GM19240 (cell line): ENCODE data around the gene ABHD1.
"Not testable (repeated sequence)": the region's sequence is repeated elsewhere in the genome, so short reads cannot be mapped to it uniquely, and the experiment has no call there.

Experiments
- DNase-seq: peaks from one replicate; pipeline ENCODE4 v3.0.0; 2011; ENCODE audit warnings: low spot score; ENCODE audit not compliant: insufficient read length

ABHD1 gene

GRCh38 chr2:27164960-27165763 lies 41.5 kb downstream of the ABHD1 start:
- no peak for DNase-seq

DNA sequence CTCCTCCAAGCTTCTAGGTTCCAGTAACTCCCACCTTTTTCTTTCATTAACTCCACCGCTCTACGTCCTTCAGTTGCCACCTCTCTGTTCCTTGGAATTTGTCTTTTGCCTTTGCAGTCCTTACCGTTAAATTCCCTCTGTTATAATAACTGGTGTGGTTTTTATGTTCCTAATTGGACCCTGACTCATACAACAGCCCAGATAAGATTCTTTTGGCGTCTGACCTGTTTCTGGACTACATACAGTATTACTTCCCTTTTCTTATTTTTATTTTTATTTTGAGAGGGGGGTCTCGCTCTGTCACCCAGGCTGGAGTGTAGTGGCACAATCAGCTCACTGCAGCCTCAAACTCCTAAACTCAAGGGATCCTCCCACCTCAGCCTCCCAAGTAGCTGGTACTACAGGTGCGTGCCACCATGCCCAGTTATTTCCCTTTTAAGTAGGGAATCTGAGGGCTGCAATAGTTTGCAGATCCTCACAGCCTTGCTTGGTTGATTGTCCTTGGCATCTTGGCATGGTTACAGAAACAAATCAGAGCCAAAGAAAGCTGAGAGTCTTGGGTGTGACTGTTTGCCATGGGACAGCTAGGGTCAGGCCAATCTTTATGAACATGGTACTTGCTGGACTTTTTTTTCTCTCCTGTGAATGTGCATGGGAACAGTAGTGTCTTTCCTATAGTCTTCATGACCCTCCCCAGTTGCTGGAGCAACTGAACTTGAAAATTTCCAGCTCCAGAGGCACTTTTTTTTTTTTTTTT lies 47.1 kb downstream of the ABHD1 start:
- DNase-seq: no peak

DNA sequence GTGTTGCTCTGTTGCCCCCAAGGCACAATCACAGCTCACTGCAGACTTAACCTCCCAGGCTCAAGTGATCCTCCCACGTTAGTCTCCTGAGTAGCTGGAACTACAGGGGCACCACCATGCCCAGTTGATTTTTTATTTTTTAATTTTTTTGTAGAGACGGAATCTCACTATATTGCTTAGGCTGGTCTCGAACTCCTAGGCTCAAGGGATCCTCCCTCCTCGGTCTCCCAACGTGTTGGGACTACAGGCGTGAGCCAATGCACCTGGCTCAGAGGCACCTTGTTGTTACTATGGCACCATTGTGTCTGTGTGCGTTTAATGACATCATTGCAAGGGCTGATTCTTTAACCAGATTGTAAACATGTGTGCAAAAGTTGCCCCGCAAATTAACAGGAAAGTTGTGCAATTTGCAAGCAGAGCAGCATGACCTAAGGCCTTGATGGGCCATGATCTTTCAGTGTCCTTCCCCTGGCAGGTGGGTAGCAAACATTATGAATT lies 47.8 kb downstream of the ABHD1 start:
- no peak for DNase-seq

- no peak for DNase-seq
Observed at GRCh38 chr2:27174638-27175037, 51.0 kb downstream of the ABHD1 start.

DNA sequence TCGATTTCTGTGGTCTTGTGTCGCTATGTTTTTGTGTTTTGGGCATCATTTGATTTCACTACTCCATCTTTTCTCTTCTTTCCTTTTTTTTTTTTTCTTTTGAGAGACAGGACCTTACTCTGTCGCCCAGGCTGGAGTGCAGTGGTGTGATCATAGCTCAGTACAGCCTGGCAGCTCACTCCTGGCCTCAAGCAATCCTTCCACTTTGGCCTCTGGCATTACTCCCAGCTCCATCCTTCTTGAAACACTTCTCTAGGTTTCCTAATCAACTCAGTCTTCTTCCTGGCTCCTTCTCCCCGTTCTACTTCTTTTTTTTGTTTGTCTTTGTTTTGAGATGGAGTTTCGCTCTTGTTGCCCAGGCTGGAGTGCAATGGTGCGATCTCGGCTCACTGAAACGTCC lies 51.7 kb downstream of the ABHD1 start:
- DNase-seq: no peak

- DNase-seq: not testable (repeated sequence)
Observed at GRCh38 chr2:27175781-27176180, 52.2 kb downstream of the ABHD1 start.

- DNase-seq: no peak
Observed at GRCh38 chr2:27177441-27178351, 54.1 kb downstream of the ABHD1 start.

DNA sequence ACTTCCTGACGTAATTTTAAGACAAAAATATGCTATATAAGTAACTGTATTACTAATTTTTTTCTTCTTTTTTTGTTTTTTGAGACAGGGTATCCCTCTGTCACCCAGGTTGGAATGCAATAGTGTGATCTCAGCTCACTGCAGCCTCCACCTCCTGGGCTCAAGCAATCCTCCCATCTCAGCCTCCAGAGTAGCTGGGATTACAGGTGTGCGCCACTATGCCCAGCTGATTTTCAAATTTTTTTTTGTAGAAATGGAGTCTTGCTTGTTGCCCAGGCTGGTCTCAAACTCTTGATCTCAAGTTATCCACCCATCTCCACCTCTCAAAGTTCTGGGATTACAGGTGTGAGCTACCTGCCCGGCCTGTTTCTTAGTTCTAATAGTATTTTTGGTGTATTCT lies 54.9 kb downstream of the ABHD1 start:
- no peak for DNase-seq

- DNase-seq: no peak
Observed at GRCh38 chr2:27179344-27180000, 55.9 kb downstream of the ABHD1 start.
